Mesenchymal stem cell (in vitro differentiated cells and primary cell): Measurements from ENCODE around the gene RNF34.

ENCODE experiments used
- DNase-seq: peaks from one replicate; pipeline ENCODE4 v3.0.0-alpha.2; 2013
- H2AFZ ChIP-seq: one replicate; pipeline ENCODE4 v1.6.1; 2013; ENCODE audit warnings: low read depth, mild to moderate bottlenecking, control low read depth, inconsistent platforms, low read length, moderate library complexity
- H2AK5ac ChIP-seq: 2 replicates; pipeline ENCODE4 v1.6.1; 2013; ENCODE audit warnings: low read length, moderate library complexity, mild to moderate bottlenecking, inconsistent platforms; ENCODE audit not compliant: severe bottlenecking
- H2BK120ac ChIP-seq: one replicate; pipeline ENCODE4 v1.6.1; 2013; ENCODE audit warnings: low read depth, mild to moderate bottlenecking, inconsistent platforms, low read length, moderate library complexity
- H2BK12ac ChIP-seq, 2 experiments: one replicate each; pipeline ENCODE4 v1.6.1; 2013; ENCODE audit warnings: inconsistent platforms in 2 of 2, low read length in 2 of 2, mild to moderate bottlenecking in 2 of 2, moderate library complexity in 2 of 2, control low read depth in 1 of 2
- H2BK15ac ChIP-seq: one replicate; pipeline ENCODE4 v1.6.1; 2013; ENCODE audit warnings: mild to moderate bottlenecking, low read depth, inconsistent platforms; ENCODE audit not compliant: poor library complexity, severe bottlenecking
- H2BK5ac ChIP-seq: 2 replicates; pipeline ENCODE4 v1.6.1; 2013; ENCODE audit warnings: low read depth, mild to moderate bottlenecking, low read length, control low read depth, inconsistent platforms; ENCODE audit not compliant: poor library complexity, severe bottlenecking
- H3K14ac ChIP-seq, 2 experiments: one replicate each; pipeline ENCODE4 v1.6.1; 2013; ENCODE audit warnings: inconsistent platforms in 2 of 2, low read length in 2 of 2, control low read depth in 1 of 2, mild to moderate bottlenecking in 1 of 2, moderate library complexity in 1 of 2
- H3K18ac ChIP-seq, 2 experiments: one replicate each; pipeline ENCODE4 v1.6.1; 2013; ENCODE audit warnings: inconsistent platforms in 2 of 2, low read length in 2 of 2, control low read depth in 1 of 2, low read depth in 1 of 2, mild to moderate bottlenecking in 1 of 2
- H3K23ac ChIP-seq, 2 experiments: one replicate each; pipeline ENCODE4 v1.6.1; 2013; ENCODE audit warnings: inconsistent platforms in 2 of 2, low read length in 2 of 2, mild to moderate bottlenecking in 2 of 2, moderate library complexity in 2 of 2, control low read depth in 1 of 2
- H3K27ac ChIP-seq: 2 replicates; pipeline ENCODE4 v1.5.1; 2013; ENCODE audit warnings: mild to moderate bottlenecking, moderate library complexity, low read length, control low read depth, inconsistent platforms; ENCODE audit not compliant: poor library complexity, severe bottlenecking
- H3K27me3 ChIP-seq, 2 experiments: 2 replicates each; pipeline versions ENCODE4 v1.6.1 to v1.7.0; 2013; ENCODE audit warnings: low read length in 2 of 2, mild to moderate bottlenecking in 2 of 2, moderate library complexity in 2 of 2, control low read depth in 1 of 2, inconsistent platforms in 1 of 2; ENCODE audit not compliant: control insufficient read depth in 1 of 2, insufficient read depth in 1 of 2
- H3K36me3 ChIP-seq, 2 experiments: 2 replicates each; pipeline versions ENCODE4 v1.6.1 to v1.7.0; 2013; ENCODE audit warnings: low read length in 2 of 2, control low read depth in 1 of 2, inconsistent platforms in 1 of 2, low read depth in 1 of 2, mild to moderate bottlenecking in 1 of 2; ENCODE audit not compliant: insufficient read depth in 2 of 2, control insufficient read depth in 1 of 2
- H3K4ac ChIP-seq, 2 experiments: one replicate each; pipeline ENCODE4 v1.6.1; 2013; ENCODE audit warnings: inconsistent platforms in 2 of 2, low read length in 2 of 2, mild to moderate bottlenecking in 2 of 2, moderate library complexity in 2 of 2, control low read depth in 1 of 2, low read depth in 1 of 2
- H3K4me1 ChIP-seq: 2 replicates; pipeline ENCODE4 v1.6.1; 2013; ENCODE audit warnings: low read depth, low read length, control low read depth; ENCODE audit not compliant: control insufficient read depth, insufficient read depth
- H3K4me2 ChIP-seq: 2 replicates; pipeline ENCODE4 v1.6.1; 2013; ENCODE audit warnings: low read length, mild to moderate bottlenecking, inconsistent platforms; ENCODE audit not compliant: poor library complexity, severe bottlenecking
- H3K4me3 ChIP-seq, 2 experiments: 2 replicates each; pipeline versions ENCODE4 v1.5.1 to v1.7.0; 2013; ENCODE audit warnings: low read length in 2 of 2, mild to moderate bottlenecking in 2 of 2, control low read depth in 1 of 2, low read depth in 1 of 2; ENCODE audit not compliant: insufficient read depth in 1 of 2
- H3K79me1 ChIP-seq: replicated peaks from 2 replicates; pipeline ENCODE4 v1.6.1; 2013; ENCODE audit warnings: mild to moderate bottlenecking, control low read depth, low read length, inconsistent platforms; ENCODE audit not compliant: poor library complexity, severe bottlenecking
- H3K9ac ChIP-seq: 2 replicates; pipeline ENCODE4 v1.7.0; 2013; ENCODE audit warnings: mild to moderate bottlenecking, low read length, moderate library complexity
- H3K9me3 ChIP-seq: 2 replicates; pipeline ENCODE4 v1.7.0; 2013; ENCODE audit warnings: mild to moderate bottlenecking, low read length; ENCODE audit not compliant: control insufficient read depth
- H4K8ac ChIP-seq: one replicate; pipeline ENCODE4 v1.6.1; 2013; ENCODE audit warnings: inconsistent platforms, mild to moderate bottlenecking, low read length, moderate library complexity
- H4K91ac ChIP-seq: one replicate; pipeline ENCODE4 v1.6.1; 2013; ENCODE audit warnings: mild to moderate bottlenecking, low read length, inconsistent platforms
- WGBS: methylation state at CpG from one replicate; pipeline ENCODE4 v1.1.7; 2013; ENCODE audit warnings: mixed read lengths; 5-methylcytosine and 5-hydroxymethylcytosine counted together

RNF34 gene

DNA sequence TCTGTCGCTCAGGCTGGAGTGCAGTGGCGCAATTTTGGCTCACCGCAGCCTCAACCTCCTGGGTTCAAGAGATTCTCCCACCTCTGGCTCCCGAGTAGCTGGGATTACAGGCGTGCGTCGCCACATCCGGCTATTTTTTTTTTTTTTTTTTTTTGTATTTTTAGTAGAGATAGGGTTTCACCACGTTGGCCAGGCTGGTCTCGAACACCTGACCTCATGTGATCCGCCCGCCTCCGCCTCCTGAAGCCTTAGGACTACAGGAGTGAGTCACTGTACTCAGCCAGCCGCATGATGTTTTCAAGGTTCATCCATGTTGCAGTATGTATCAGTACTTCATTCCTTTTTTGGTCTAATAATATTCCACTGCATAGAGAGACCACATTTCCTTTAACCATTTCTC, 2.4 kb upstream of the RNF34 start:
- Histone ChIP-seq H3K4ac (no peak overlapping the region), H3K4me1 (peaks cover 3% of the 10 kb centered on the region), H3K4me2 (no peak overlapping the region), H3K18ac (no peak overlapping the region), H3K23ac (no peak overlapping the region), H2BK5ac (no peak overlapping the region), H3K79me1 (peaks cover 4% of the 10 kb centered on the region), H2BK12ac (no peak overlapping the region), H2AK5ac (no peak overlapping the region), H3K27ac (no peak overlapping the region), H4K8ac (no peak overlapping the region), H2BK120ac (no peak overlapping the region), H3K9me3 (no peaks in the 10 kb centered on the region), H3K9ac (no peak overlapping the region), H2AFZ (no peak overlapping the region), H3K27me3 (no peaks in the 10 kb centered on the region), H2BK15ac (no peak overlapping the region), H3K4me3 (no peak overlapping the region), H4K91ac (no peak overlapping the region), H3K14ac (no peak overlapping the region), H3K36me3 (no peaks in the 10 kb centered on the region)
- 98% methylated on average over 14 of the region's 14 CpGs for WGBS
- DNase-seq = no peak

DNA sequence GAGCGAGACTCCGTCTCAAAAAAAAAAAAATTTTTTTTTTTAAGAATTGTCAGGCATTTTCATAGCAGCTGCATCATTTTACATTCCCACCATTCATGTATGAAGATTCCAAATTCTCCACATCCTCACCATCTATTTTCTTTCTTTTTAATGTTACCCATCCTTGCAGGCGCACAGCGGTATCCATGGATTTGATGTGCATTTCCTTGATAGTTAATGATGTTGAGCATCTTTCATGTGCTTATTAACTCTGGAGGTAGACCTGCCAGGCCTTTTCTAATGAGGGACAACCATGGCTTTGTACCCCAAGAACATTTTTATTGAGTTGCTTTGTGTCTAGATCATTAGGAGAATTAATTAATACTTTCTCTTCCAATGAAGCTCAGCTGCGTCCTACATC, 1.6 kb upstream of the RNF34 start:
- no peak overlapping the region for H4K91ac ChIP-seq
- H3K4me1 ChIP-seq = peaks cover 3% of the 10 kb centered on the region
- H3K79me1 ChIP-seq = peaks cover 4% of the 10 kb centered on the region
- H3K27ac ChIP-seq = no peak overlapping the region
- H3K36me3 ChIP-seq = no peaks in the 10 kb centered on the region
- no peaks in the 10 kb centered on the region for H3K9me3 ChIP-seq
- H3K23ac ChIP-seq = no peak overlapping the region
- no peak overlapping the region for H3K4ac ChIP-seq
- no peak overlapping the region for H3K18ac ChIP-seq
- no peak overlapping the region for H2BK5ac ChIP-seq
- H2BK12ac ChIP-seq = no peak overlapping the region
- no peak overlapping the region for H3K4me2 ChIP-seq
- no peak overlapping the region for H2AFZ ChIP-seq
- 100% methylated on average over 4 of the region's 5 CpGs for WGBS
- no peak overlapping the region for H3K4me3 ChIP-seq
- no peak overlapping the region for H4K8ac ChIP-seq
- H3K9ac ChIP-seq = no peak overlapping the region
- no peak overlapping the region for H2BK120ac ChIP-seq
- H3K14ac ChIP-seq = no peak overlapping the region
- no peak for DNase-seq
- no peaks in the 10 kb centered on the region for H3K27me3 ChIP-seq
- no peak overlapping the region for H2AK5ac ChIP-seq
- no peak overlapping the region for H2BK15ac ChIP-seq

DNA sequence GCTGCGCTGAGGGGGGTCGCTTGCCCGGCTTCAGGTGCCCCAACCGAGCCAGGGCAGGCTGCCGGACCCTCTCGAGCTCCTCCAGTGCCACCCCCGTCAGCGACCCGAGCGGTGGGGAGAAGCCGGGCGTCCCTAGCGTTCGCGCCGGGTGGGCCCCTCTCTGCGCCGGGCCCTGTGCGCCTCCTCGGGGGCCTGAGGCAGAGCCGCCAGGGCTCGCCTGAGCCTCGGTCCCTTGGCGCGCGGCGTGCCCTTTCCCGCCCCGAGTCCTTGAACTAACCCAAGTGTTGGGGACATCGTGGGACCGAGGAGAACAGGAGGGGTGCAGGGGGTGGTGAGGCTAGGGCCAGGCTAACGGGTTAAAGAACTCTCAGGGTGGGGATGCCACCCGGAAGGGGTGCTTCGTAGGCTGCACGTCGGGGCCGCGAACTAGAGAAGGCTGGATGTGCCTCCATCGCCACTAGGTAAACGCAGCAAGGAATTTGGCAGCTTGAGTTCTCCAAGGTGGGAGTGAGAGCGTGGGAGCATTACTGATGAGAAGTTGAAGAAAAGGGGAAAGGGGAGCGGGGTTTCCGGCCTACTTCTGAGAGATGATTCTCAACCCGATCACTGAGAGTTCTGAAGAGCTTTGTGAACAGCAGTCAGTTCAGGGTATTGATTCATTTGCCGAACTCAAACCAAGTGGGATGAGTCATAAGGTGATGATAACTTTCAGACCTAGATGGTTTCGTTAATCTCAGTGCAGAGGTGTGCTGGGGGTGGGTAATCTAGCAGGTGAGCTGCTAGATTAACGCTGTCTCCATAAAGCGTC, 618 bp downstream of the RNF34 start:
- Histone ChIP-seq H3K79me1 (peaks cover 4% of the 10 kb centered on the region), H3K14ac (peak overlapping the region in 1 of 2 experiments; percentile 93), H4K8ac (peak overlapping the region; percentile 84), H2BK5ac (peak overlapping the region; percentile 66), H3K4me1 (peaks cover 3% of the 10 kb centered on the region), H3K27ac (peak overlapping the region; percentile 79), H2BK15ac (peak overlapping the region; percentile 98), H4K91ac (peak overlapping the region; percentile 43), H3K36me3 (peaks cover 0 to 11% of the 10 kb centered on the region in 2 experiments), H2AFZ (peak overlapping the region; percentile 43), H3K9me3 (no peaks in the 10 kb centered on the region), H2BK12ac (peak overlapping the region in 1 of 2 experiments; percentile 73), H3K27me3 (no peaks in the 10 kb centered on the region), H3K4me2 (peak overlapping the region; percentile 81), H3K23ac (peak overlapping the region in 1 of 2 experiments; percentile 94), H2AK5ac (no peak overlapping the region), H3K9ac (peak overlapping the region; percentile 95), H2BK120ac (peak overlapping the region; percentile 27), H3K4ac (peak overlapping the region; percentile 88 to 94), H3K4me3 (peak overlapping the region; percentile 94 to 95), H3K18ac (peak overlapping the region; percentile 70 to 77)
- DNase-seq = peak; percentile 69
- 1% methylated on average over 48 of the region's 48 CpGs for WGBS

DNA sequence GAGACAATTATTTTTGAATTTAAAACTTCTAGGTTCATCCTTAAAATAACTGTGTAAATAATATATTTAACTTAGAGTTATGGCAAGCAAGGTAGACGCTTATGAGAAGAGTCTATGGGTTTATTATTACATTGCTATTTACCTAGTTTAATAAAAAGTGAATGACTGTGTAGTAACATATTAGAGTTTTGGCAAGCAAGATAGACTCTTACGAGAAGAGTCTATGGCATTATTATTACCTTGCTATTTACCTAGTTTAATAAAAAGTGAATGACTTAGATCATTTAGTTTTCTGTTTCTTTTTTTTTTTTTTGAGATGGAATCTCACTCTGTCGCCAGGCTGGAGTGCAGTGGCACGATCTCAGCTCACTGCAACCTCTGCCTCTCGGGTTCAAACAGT, 3.8 kb downstream of the RNF34 start:
- Histone ChIP-seq H4K91ac (no peak overlapping the region), H3K9me3 (no peaks in the 10 kb centered on the region), H3K14ac (no peak overlapping the region), H3K23ac (no peak overlapping the region), H3K4me1 (peaks cover 3% of the 10 kb centered on the region), H2BK120ac (no peak overlapping the region), H2AK5ac (no peak overlapping the region), H3K36me3 (peaks cover 4 to 33% of the 10 kb centered on the region in 2 experiments), H2BK15ac (no peak overlapping the region), H3K4me2 (no peak overlapping the region), H2AFZ (no peak overlapping the region), H3K27ac (no peak overlapping the region), H3K9ac (no peak overlapping the region), H3K27me3 (no peaks in the 10 kb centered on the region), H2BK5ac (no peak overlapping the region), H3K18ac (no peak overlapping the region), H3K4ac (no peak overlapping the region), H3K79me1 (peaks cover 23% of the 10 kb centered on the region), H3K4me3 (no peak overlapping the region), H2BK12ac (no peak overlapping the region), H4K8ac (no peak overlapping the region)
- DNase-seq = no peak
- 98% methylated on average over 3 of the region's 5 CpGs for WGBS
